COR-L47 (cell line): ENCODE results near the gene PCBD2.
"Not testable (repeated sequence)": the region's sequence is repeated elsewhere in the genome, so short reads cannot be mapped to it uniquely, and the experiment has no call there.

Source experiments
- DNase-seq: peaks from one replicate; lab custom pipeline; 2025; lab: John Stamatoyannopoulos, UW

PCBD2 gene

GRCh38 chr5:134963098-134963497 lies 58.2 kb downstream of the PCBD2 start:
- no peak for DNase-seq

- no peak for DNase-seq
These were observed 59.7 kb downstream of the PCBD2 start for GRCh38 chr5:134964359-134965270.

- DNase-seq: no peak
These were observed 60.4 kb downstream of the PCBD2 start for GRCh38 chr5:134965271-134965825.

- no peak for DNase-seq
These were observed 62.7 kb downstream of the PCBD2 start, which contains the start of gene CATSPER3 for GRCh38 chr5:134967607-134968006. Gene CATSPER3, plus strand, starts transcription at chr5:134967907. Its CDS starts 85 bp downstream, at chr5:134967992.

- DNase-seq: no peak
These were observed 63.1 kb downstream of the PCBD2 start for GRCh38 chr5:134968055-134968454.

GRCh38 chr5:134969166-134969565 lies 64.2 kb downstream of the PCBD2 start:
- DNase-seq: no peak

GRCh38 chr5:134975078-134975715 lies 70.3 kb downstream of the PCBD2 start:
- no peak for DNase-seq

GRCh38 chr5:134975843-134976242 lies 70.9 kb downstream of the PCBD2 start:
- no peak for DNase-seq

GRCh38 chr5:134976841-134977240 lies 71.9 kb downstream of the PCBD2 start:
- DNase-seq: no peak

- DNase-seq: no peak
These were observed 74.5 kb downstream of the PCBD2 start for GRCh38 chr5:134979416-134979815.

- DNase-seq: no peak
These were observed 77.3 kb downstream of the PCBD2 start for GRCh38 chr5:134982230-134982629.

GRCh38 chr5:134989266-134989830 lies 84.4 kb downstream of the PCBD2 start:
- no peak for DNase-seq

- not testable (repeated sequence) for DNase-seq
These were observed 85.3 kb downstream of the PCBD2 start for GRCh38 chr5:134990183-134990582.

- no peak for DNase-seq
These were observed 87.2 kb downstream of the PCBD2 start for GRCh38 chr5:134992148-134992547.

GRCh38 chr5:134993161-134993560 lies 88.2 kb downstream of the PCBD2 start:
- no peak for DNase-seq

GRCh38 chr5:134994560-134995156 lies 89.7 kb downstream of the PCBD2 start:
- no peak for DNase-seq

- no peak for DNase-seq
These were observed 91.0 kb downstream of the PCBD2 start for GRCh38 chr5:134995850-134996402.

- DNase-seq: no peak
These were observed 92.1 kb downstream of the PCBD2 start for GRCh38 chr5:134997015-134997414.

- DNase-seq: not testable (repeated sequence)
These were observed 93.1 kb downstream of the PCBD2 start for GRCh38 chr5:134998068-134998467.

- no peak for DNase-seq
These were observed 99.4 kb downstream of the PCBD2 start for GRCh38 chr5:135004376-135004775.

- DNase-seq: no peak
These were observed 100.1 kb downstream of the PCBD2 start for GRCh38 chr5:135005076-135005475.

- DNase-seq: no peak
These were observed 102.4 kb downstream of the PCBD2 start for GRCh38 chr5:135007305-135007704.
